HCT116 (cell line): ENCODE results near the gene RIMS4. TPM values are rescaled to one million over a fixed set of nuclear protein-coding genes. Genes with fewer than 3 reads are reported as not detected.

Experiments
- total RNA-seq: library from RNA; stranded (reverse); gene quantifications from one replicate; pipeline ENCODE4 v1.2.1, GENCODE V29; 2021; ENCODE audit not compliant: unreplicated experiment

Gene RIMS4
- total RNA-seq, 1 experiment from 2014 or later: 0.05 TPM

Other genes with a start within 250 kb of the RIMS4 start
- 20.1 TPM for gene PKIG, start 228.0 kb downstream of the RIMS4 start, total RNA-seq
- 25.9 TPM for gene ADA, start 158.8 kb downstream of the RIMS4 start, total RNA-seq
- gene CCN5, start 95.2 kb downstream of the RIMS4 start, total RNA-seq: 0.20 TPM
- gene KCNK15, start 64.7 kb downstream of the RIMS4 start, total RNA-seq: not detected
- gene YWHAB, start 75.2 kb upstream of the RIMS4 start, total RNA-seq: 200 TPM
- gene PABPC1L, start 99.5 kb upstream of the RIMS4 start, total RNA-seq: 127 TPM
- 51.7 TPM for gene TOMM34, start 149.9 kb upstream of the RIMS4 start, total RNA-seq
- 45.4 TPM for gene STK4, start 156.0 kb upstream of the RIMS4 start, total RNA-seq